ENCODE data around the gene MACROD2.

DNA sequence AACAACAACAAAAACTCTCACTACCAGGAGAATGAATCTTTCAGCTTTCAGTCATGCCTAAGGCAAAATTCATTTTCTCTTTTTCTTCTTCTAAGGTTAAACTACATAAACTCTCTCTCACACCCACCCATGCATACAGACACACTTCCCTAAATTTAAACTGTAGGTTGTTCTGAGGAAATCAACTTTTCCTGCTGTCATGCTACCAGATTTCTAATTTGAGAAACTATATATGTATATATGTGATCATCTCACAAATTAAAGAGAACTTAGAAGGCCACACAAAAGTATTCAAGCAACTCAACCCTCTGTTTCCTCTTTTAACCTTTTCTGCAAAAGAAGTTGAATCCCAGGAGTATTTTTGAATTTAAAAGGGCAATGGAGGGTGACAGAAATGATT is 2045.4 kb downstream of the MACROD2 start:
- TF ChIP-seq POLR2A (IDR thresholded peaks at IDR 0.05; ENCODE audit: low read depth, low read length) = no peak
- no peak for TF ChIP-seq POLR2AphosphoS5 (IDR thresholded peaks at IDR 0.05; ENCODE audit: low read depth, low read length)
